HG02884 (cell line): ENCODE measurements around the gene TNK1.

ENCODE experiments used
- ATAC-seq: cut with Tn5 transposase; IDR thresholded peaks from one replicate; pipeline ENCODE4 v1.9.1; 2021; ENCODE audit warnings: mild to moderate bottlenecking, moderate library complexity; ENCODE audit not compliant: unreplicated experiment

Gene TNK1

GRCh38 chr17:7408863-7409262, 28.0 kb downstream of the TNK1 start:
- ATAC-seq = no peak

- no peak for ATAC-seq
Observed at GRCh38 chr17:7409716-7410115, 28.8 kb downstream of the TNK1 start.

- ATAC-seq = no peak
Observed at GRCh38 chr17:7410634-7411426, 29.9 kb downstream of the TNK1 start.

GRCh38 chr17:7411427-7411750, 30.5 kb downstream of the TNK1 start:
- no peak for ATAC-seq

GRCh38 chr17:7413346-7413985, 32.6 kb downstream of the TNK1 start:
- no peak for ATAC-seq

GRCh38 chr17:7414837-7415236, 33.9 kb downstream of the TNK1 start:
- no peak for ATAC-seq

- ATAC-seq = no peak
Observed at GRCh38 chr17:7415784-7416183, 34.9 kb downstream of the TNK1 start.

- no peak for ATAC-seq
Observed at GRCh38 chr17:7416323-7416722, 35.4 kb downstream of the TNK1 start.

- ATAC-seq = no peak
Observed at GRCh38 chr17:7417056-7417655, 36.3 kb downstream of the TNK1 start.

GRCh38 chr17:7418472-7419152, 37.7 kb downstream of the TNK1 start:
- ATAC-seq = no peak

- no peak for ATAC-seq
Observed at GRCh38 chr17:7419819-7420610, 39.1 kb downstream of the TNK1 start, which contains the start of gene SPEM1. Gene SPEM1, plus strand, starts transcription at chr17:7420324. Its CDS starts 61 bp downstream, at chr17:7420385.

GRCh38 chr17:7421186-7421585, 40.3 kb downstream of the TNK1 start:
- ATAC-seq = no peak

- no peak for ATAC-seq
Observed at GRCh38 chr17:7423679-7424078, 42.8 kb downstream of the TNK1 start.

GRCh38 chr17:7425316-7425715, 44.4 kb downstream of the TNK1 start, which contains the start of gene SPEM2:
Gene SPEM2, plus strand, starts transcription at chr17:7425616. Its CDS starts 73 bp downstream, at chr17:7425689.
- no peak for ATAC-seq

- no peak for ATAC-seq
Observed at GRCh38 chr17:7425756-7426155, 44.9 kb downstream of the TNK1 start.

- ATAC-seq = no peak
Observed at GRCh38 chr17:7426203-7426863, 45.4 kb downstream of the TNK1 start.

GRCh38 chr17:7426896-7427489, 46.1 kb downstream of the TNK1 start:
- no peak for ATAC-seq

GRCh38 chr17:7427549-7427948, 46.7 kb downstream of the TNK1 start:
- no peak for ATAC-seq

GRCh38 chr17:7428557-7428956, 47.7 kb downstream of the TNK1 start, which contains the start of gene SPEM3:
Gene SPEM3, plus strand, starts transcription at chr17:7428857. Its CDS starts 46 bp downstream, at chr17:7428903.
- ATAC-seq = no peak

- ATAC-seq = no peak
Observed at GRCh38 chr17:7429722-7430121, 48.8 kb downstream of the TNK1 start.
